HFFc6 (cell line): ENCODE results near the gene PRIM2. TPM values are rescaled to one million over a fixed set of nuclear protein-coding genes. Genes with fewer than 3 reads are reported as not detected.
"Not testable (repeated sequence)": the region's sequence is repeated elsewhere in the genome, so short reads cannot be mapped to it uniquely, and the experiment has no call there.

Source experiments
- DNase-seq: peaks from one replicate; pipeline ENCODE4 v3.0.0-alpha.2; 2018
- H3K27ac Mint-ChIP-seq: 2 replicates; pipeline ENCODE4 v1.8.0; 2020; ENCODE audit warnings: mild to moderate bottlenecking, mixed read lengths
- H3K27me3 Mint-ChIP-seq: 2 replicates; pipeline ENCODE4 v1.8.0; 2021; ENCODE audit warnings: mild to moderate bottlenecking, moderate library complexity, mixed read lengths; ENCODE audit not compliant: insufficient read depth
- H3K36me3 Mint-ChIP-seq: 2 replicates; pipeline ENCODE4 v1.8.0; 2021; ENCODE audit warnings: low read depth, mixed read lengths
- H3K4me1 Mint-ChIP-seq: 2 replicates; pipeline ENCODE4 v1.8.0; 2020; ENCODE audit warnings: low read depth, mixed read lengths
- H3K4me3 Mint-ChIP-seq: 2 replicates; pipeline ENCODE4 v1.8.0; 2020; ENCODE audit warnings: mild to moderate bottlenecking, moderate library complexity, mixed read lengths
- H3K9me3 Mint-ChIP-seq: 2 replicates; pipeline ENCODE4 v1.8.0; 2020; ENCODE audit warnings: mild to moderate bottlenecking, mixed read lengths
- CTCF ChIP-seq: fragments of 200-600 bp; sonication (generic); IDR thresholded peaks from 2 replicates; pipeline ENCODE4 v1.5.0; 2021; ENCODE audit warnings: antibody characterized with exemption, mild to moderate bottlenecking
- total RNA-seq, 6 experiments: library from RNA; stranded (reverse); fragmentation: NEBNext Ultra II Directional; extraction: Animal tissue kit (Norgen Biotek cat#: 25700); gene quantifications; 2 replicates in 1 of 6; 3 replicates in 5 of 6; pipeline ENCODE4 v1.2.3, GENCODE V29; 2021

The PRIM2 gene
- total RNA-seq, 6 experiments from 2014 or later, result 32.6 to 46.8 (median 43.0) TPM

GRCh38 chr6:57515171-57515570 is 197.7 kb downstream of the PRIM2 start:
- not testable (repeated sequence) for H3K4me3 Mint-ChIP-seq, DNase-seq, H3K4me1 Mint-ChIP-seq, H3K9me3 Mint-ChIP-seq, H3K27me3 Mint-ChIP-seq, H3K36me3 Mint-ChIP-seq, H3K27ac Mint-ChIP-seq

DNA sequence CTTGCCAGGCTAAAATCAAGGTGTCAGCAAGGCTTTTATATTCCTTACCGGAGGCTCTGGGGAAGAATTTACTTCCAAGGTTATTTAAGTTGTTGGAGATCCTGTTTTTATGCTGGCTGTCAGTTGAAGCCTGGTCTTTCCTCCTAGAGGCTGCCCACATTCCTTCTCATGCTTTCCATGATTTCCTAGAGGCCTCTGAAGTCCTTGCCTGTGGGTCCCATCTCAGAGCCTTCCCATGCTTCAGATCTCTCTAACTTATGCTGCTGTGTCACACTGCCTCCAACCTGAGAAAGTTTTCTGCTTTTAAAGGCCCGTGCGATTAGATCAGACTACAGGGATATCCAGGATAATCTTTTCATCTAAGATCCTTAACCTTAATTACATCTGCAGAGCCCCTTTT is 198.4 kb downstream of the PRIM2 start:
- H3K27me3 Mint-ChIP-seq, H3K36me3 Mint-ChIP-seq, H3K4me1 Mint-ChIP-seq, H3K4me3 Mint-ChIP-seq, DNase-seq, H3K27ac Mint-ChIP-seq, H3K9me3 Mint-ChIP-seq: not testable (repeated sequence)

GRCh38 chr6:57516776-57517175 is 199.3 kb downstream of the PRIM2 start:
- not testable (repeated sequence) for H3K4me1 Mint-ChIP-seq, DNase-seq, H3K9me3 Mint-ChIP-seq, H3K27ac Mint-ChIP-seq, H3K36me3 Mint-ChIP-seq, H3K4me3 Mint-ChIP-seq, H3K27me3 Mint-ChIP-seq

DNA sequence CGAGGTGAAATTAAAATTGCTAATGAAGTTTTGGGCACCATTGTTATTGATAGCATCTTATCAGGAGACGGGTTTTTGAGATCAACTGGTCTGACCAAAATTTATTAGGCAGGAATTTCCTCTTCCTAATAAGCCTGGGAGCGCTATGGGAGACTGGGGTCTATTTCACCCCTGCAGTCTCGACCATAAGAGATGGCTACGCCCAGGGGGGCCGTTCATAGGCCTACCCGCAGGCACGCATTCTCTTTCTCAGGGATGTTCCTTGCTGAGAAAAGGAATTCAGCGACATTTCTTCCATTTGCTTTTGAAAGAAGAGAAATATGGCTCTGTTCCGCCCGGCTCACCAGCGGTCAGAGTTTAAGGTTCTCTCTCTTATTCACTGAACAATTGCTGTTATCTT is 201.8 kb downstream of the PRIM2 start:
- not testable (repeated sequence) for H3K27ac Mint-ChIP-seq, H3K36me3 Mint-ChIP-seq, H3K9me3 Mint-ChIP-seq, H3K4me3 Mint-ChIP-seq, DNase-seq, H3K27me3 Mint-ChIP-seq
- H3K4me1 Mint-ChIP-seq, result peaks cover 14% of the 10 kb centered on the region

- Mint-ChIP-seq H3K36me3 (peaks cover 11% of the 10 kb centered on the region; the same call in 1 of the 2 replicates), H3K4me1 (peaks cover 13% of the 10 kb centered on the region)
- H3K9me3 Mint-ChIP-seq, DNase-seq, H3K27ac Mint-ChIP-seq, H3K27me3 Mint-ChIP-seq, H3K4me3 Mint-ChIP-seq: not testable (repeated sequence)
Observed at GRCh38 chr6:57521085-57521484, 203.7 kb downstream of the PRIM2 start.

- not testable (repeated sequence) for DNase-seq, H3K4me3 Mint-ChIP-seq, H3K27me3 Mint-ChIP-seq, H3K9me3 Mint-ChIP-seq, H3K27ac Mint-ChIP-seq
- Mint-ChIP-seq H3K4me1 (peaks cover 13% of the 10 kb centered on the region), H3K36me3 (peaks cover 11% of the 10 kb centered on the region; the same call in 1 of the 2 replicates)
Observed at GRCh38 chr6:57523221-57523620, 205.8 kb downstream of the PRIM2 start.

DNA sequence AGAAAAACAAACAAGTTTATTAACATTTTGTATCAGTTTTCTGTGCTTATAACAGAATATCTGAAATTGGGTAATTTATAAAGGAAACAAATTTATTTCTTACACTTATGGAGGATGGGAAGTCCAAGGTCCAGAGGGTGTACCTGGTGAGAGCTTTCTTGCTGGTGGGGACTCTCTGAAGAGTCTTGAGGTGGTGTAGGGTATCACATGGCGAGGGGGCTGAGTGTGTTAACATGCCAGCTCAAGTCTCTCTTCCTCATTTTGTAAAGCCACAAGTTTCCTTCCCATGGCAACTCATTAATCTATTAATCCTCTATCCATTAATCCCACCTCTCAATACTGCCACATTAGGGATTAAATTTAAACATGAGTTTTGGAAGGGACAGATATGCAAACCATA is 212.3 kb downstream of the PRIM2 start:
- not testable (repeated sequence) for H3K4me1 Mint-ChIP-seq, H3K4me3 Mint-ChIP-seq, H3K27me3 Mint-ChIP-seq, H3K27ac Mint-ChIP-seq, H3K9me3 Mint-ChIP-seq, DNase-seq, H3K36me3 Mint-ChIP-seq

DNA sequence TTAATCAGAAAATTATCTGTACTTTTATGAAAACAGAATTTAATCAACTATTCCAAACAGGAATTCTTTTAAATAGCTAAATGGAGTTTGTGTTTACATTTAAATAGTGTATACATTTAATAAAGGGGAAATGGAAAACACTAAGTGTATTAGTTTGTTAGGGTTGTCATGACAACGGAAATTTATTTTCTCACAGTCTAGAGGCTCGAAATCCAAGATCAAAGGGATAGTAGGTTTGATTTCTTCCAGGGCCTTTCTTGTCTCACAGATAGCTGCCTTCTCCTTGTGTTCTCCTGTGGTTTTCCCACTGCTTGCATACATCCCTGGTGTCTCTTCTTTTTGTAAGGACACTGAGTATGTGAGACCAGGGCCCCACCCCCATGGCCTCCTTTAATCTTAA is 215.2 kb downstream of the PRIM2 start:
- H3K27ac Mint-ChIP-seq, H3K27me3 Mint-ChIP-seq, DNase-seq, H3K4me3 Mint-ChIP-seq, H3K36me3 Mint-ChIP-seq, H3K4me1 Mint-ChIP-seq, H3K9me3 Mint-ChIP-seq: not testable (repeated sequence)

GRCh38 chr6:57535121-57535520 is 217.7 kb downstream of the PRIM2 start:
- not testable (repeated sequence) for DNase-seq

DNA sequence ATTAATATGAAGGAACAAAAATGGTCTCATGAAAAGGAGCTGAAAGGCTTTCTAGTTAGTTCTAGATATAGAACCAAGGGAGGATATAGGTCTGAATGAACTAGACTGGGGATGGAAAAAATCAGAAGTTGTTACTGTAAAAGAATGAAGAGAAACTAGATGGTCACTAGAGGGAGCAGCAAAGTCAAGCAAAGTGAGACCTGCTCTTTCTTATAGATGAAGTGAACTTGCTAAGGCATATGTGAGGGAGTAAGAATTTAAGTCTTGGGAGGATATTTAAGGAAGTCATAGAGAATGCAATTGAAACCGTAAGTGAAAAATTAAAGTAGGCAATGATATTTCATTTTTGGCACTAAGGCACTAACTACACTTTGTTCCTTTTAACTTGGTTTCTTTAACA is 218.6 kb downstream of the PRIM2 start:
- H3K4me3 Mint-ChIP-seq, H3K27me3 Mint-ChIP-seq, H3K9me3 Mint-ChIP-seq, H3K36me3 Mint-ChIP-seq, H3K4me1 Mint-ChIP-seq: not testable (repeated sequence)
- H3K27ac Mint-ChIP-seq, result peak overlapping the region; percentile 43; the same call in 1 of the 2 replicates
- TF ChIP-seq CTCF, result peak; percentile 76
- peak; percentile 46 for DNase-seq

More at GRCh38 chr6:57535121-57535520, 217.7 kb downstream of the PRIM2 start:
- not testable (repeated sequence) for H3K27ac Mint-ChIP-seq, H3K4me1 Mint-ChIP-seq, H3K4me3 Mint-ChIP-seq, H3K9me3 Mint-ChIP-seq, H3K27me3 Mint-ChIP-seq, H3K36me3 Mint-ChIP-seq

GRCh38 chr6:57537916-57538315 is 220.5 kb downstream of the PRIM2 start:
- not testable (repeated sequence) for H3K27ac Mint-ChIP-seq, H3K9me3 Mint-ChIP-seq, H3K4me3 Mint-ChIP-seq, DNase-seq, H3K36me3 Mint-ChIP-seq, H3K27me3 Mint-ChIP-seq
- H3K4me1 Mint-ChIP-seq, result peaks cover 13% of the 10 kb centered on the region

DNA sequence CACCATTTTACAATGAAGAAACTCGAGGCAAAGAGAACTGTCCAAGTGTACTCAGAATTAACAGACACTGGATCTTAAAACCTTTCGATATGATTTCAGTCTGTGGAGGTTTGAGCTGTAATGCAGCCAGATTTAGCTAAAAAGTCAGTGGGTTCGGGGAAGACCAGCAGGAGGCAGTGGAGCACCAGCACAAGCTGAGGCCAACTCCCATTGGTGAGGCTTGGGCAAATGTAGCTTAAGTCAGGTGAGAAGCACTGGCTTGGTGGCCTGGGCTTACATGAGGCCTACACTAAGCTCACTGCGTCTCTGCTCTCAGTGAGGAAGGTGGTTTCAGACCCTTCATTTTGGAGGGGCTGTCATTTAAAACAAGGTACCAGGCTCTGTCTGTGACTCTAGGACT is 234.5 kb downstream of the PRIM2 start:
- not testable (repeated sequence) for H3K36me3 Mint-ChIP-seq, H3K27ac Mint-ChIP-seq, H3K4me3 Mint-ChIP-seq, DNase-seq, H3K4me1 Mint-ChIP-seq, H3K27me3 Mint-ChIP-seq, H3K9me3 Mint-ChIP-seq

GRCh38 chr6:57557855-57558254 is 240.4 kb downstream of the PRIM2 start:
- not testable (repeated sequence) for H3K4me3 Mint-ChIP-seq, H3K27ac Mint-ChIP-seq, H3K36me3 Mint-ChIP-seq, H3K9me3 Mint-ChIP-seq, DNase-seq, H3K27me3 Mint-ChIP-seq, H3K4me1 Mint-ChIP-seq

GRCh38 chr6:57559170-57559569 is 241.7 kb downstream of the PRIM2 start:
- not testable (repeated sequence) for H3K9me3 Mint-ChIP-seq, H3K36me3 Mint-ChIP-seq, H3K27me3 Mint-ChIP-seq, H3K4me3 Mint-ChIP-seq, H3K4me1 Mint-ChIP-seq, H3K27ac Mint-ChIP-seq, DNase-seq
